KMS-11 (cell line): Measurements from ENCODE around the gene WDR90.

Source experiments
- H2AFZ ChIP-seq: fragments of 200-600 bp; sonication (generic); 2 replicates; pipeline ENCODE4 v1.6.1; 2016; ENCODE audit warnings: antibody characterized with exemption, mixed run types, low read depth
- H3K27ac ChIP-seq: fragments of 200-600 bp; sonication (generic); 2 replicates; pipeline ENCODE4 v1.6.1; 2016; ENCODE audit warnings: mild to moderate bottlenecking, mixed run types
- H3K27me3 ChIP-seq: fragments of 200-600 bp; sonication (generic); 2 replicates; pipeline ENCODE4 v1.6.1; 2017; ENCODE audit warnings: mild to moderate bottlenecking, low read depth, mixed run types, moderate library complexity; ENCODE audit not compliant: insufficient read depth
- H3K36me3 ChIP-seq: fragments of 200-600 bp; sonication (generic); 2 replicates; pipeline ENCODE4 v1.6.1; 2017; ENCODE audit warnings: mild to moderate bottlenecking, mixed run types; ENCODE audit not compliant: insufficient read depth
- H3K4me1 ChIP-seq: fragments of 200-600 bp; sonication (generic); 2 replicates; pipeline ENCODE4 v1.6.1; 2016; ENCODE audit warnings: mild to moderate bottlenecking, low read depth, mixed run types; ENCODE audit not compliant: poor library complexity, severe bottlenecking
- H3K4me2 ChIP-seq: fragments of 200-600 bp; sonication (generic); 2 replicates; pipeline ENCODE4 v1.7.0; 2016; ENCODE audit warnings: mild to moderate bottlenecking, mixed run types
- H3K4me3 ChIP-seq: fragments of 200-600 bp; sonication (generic); IDR thresholded peaks from 2 replicates; pipeline ENCODE4 v1.6.1; 2017; ENCODE audit warnings: low read depth, low read length, mixed read lengths; ENCODE audit not compliant: insufficient read depth
- H3K79me2 ChIP-seq: fragments of 200-600 bp; sonication (generic); 2 replicates; pipeline ENCODE4 v1.6.1; 2016; ENCODE audit warnings: low read depth, mixed run types; ENCODE audit not compliant: insufficient read depth
- H3K9ac ChIP-seq: fragments of 200-600 bp; sonication (generic); 2 replicates; pipeline ENCODE4 v1.6.1; 2016; ENCODE audit warnings: mild to moderate bottlenecking, mixed run types
- H4K20me1 ChIP-seq: fragments of 200-600 bp; sonication (generic); 2 replicates; pipeline ENCODE4 v1.6.1; 2016; ENCODE audit warnings: mild to moderate bottlenecking, mixed run types; ENCODE audit not compliant: insufficient read depth
- TF ChIP-seq, protein P1 (sequence below): fragments of 200-600 bp; sonication (generic); conservative IDR thresholded peaks from 2 replicates; pipeline ENCODE4 v1.6.1; 2017; ENCODE audit warnings: low read depth, mild to moderate bottlenecking, antibody characterized with exemption, low read length, moderate library complexity, mixed read lengths

Gene WDR90

DNA sequence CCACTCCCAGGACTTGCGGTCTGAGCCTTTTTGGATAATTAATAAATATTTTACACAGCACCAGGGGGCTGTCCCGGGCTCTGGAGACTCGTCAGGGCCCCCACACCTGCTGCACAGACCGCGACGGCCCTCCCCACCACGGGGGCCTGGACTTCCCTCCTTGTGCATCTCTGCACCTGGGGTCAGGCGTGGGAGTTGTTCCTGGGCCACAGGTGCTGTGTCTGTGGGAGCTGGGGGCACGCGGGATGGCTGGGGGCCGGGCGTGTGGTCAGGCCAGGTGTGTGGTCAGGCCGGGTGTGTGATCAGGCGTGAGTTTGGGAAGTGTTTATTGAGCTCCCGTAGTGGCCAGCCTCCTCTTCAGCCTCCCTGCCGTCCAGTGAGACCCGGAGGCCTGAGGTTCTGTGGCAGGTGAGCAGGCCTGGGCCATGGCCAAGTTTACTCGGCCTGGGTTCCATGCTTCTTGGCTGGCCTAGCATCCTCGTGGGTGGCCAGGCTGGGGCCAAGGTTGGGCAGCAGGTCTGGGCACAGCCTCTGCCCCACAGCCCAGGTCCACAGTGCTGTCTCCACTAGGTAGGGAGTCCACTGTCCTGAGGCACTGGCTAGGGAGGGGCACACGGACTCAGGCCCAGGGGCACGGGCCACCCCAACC is 29.2 kb downstream of the WDR90 start:
- Histone ChIP-seq H3K4me3 (no peak overlapping the region), H3K9ac (no peak overlapping the region), H3K36me3 (no peaks in the 10 kb centered on the region; the same call in 1 of the 2 replicates), H2AFZ (no peak overlapping the region), H4K20me1 (no peaks in the 10 kb centered on the region), H3K27me3 (no peaks in the 10 kb centered on the region), H3K4me2 (no peak overlapping the region), H3K27ac (no peak overlapping the region), H3K4me1 (no peaks in the 10 kb centered on the region), H3K79me2 (peaks cover 18% of the 10 kb centered on the region)
- TF ChIP-seq, protein P1, sequence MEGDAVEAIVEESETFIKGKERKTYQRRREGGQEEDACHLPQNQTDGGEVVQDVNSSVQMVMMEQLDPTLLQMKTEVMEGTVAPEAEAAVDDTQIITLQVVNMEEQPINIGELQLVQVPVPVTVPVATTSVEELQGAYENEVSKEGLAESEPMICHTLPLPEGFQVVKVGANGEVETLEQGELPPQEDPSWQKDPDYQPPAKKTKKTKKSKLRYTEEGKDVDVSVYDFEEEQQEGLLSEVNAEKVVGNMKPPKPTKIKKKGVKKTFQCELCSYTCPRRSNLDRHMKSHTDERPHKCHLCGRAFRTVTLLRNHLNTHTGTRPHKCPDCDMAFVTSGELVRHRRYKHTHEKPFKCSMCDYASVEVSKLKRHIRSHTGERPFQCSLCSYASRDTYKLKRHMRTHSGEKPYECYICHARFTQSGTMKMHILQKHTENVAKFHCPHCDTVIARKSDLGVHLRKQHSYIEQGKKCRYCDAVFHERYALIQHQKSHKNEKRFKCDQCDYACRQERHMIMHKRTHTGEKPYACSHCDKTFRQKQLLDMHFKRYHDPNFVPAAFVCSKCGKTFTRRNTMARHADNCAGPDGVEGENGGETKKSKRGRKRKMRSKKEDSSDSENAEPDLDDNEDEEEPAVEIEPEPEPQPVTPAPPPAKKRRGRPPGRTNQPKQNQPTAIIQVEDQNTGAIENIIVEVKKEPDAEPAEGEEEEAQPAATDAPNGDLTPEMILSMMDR, result no peak

DNA sequence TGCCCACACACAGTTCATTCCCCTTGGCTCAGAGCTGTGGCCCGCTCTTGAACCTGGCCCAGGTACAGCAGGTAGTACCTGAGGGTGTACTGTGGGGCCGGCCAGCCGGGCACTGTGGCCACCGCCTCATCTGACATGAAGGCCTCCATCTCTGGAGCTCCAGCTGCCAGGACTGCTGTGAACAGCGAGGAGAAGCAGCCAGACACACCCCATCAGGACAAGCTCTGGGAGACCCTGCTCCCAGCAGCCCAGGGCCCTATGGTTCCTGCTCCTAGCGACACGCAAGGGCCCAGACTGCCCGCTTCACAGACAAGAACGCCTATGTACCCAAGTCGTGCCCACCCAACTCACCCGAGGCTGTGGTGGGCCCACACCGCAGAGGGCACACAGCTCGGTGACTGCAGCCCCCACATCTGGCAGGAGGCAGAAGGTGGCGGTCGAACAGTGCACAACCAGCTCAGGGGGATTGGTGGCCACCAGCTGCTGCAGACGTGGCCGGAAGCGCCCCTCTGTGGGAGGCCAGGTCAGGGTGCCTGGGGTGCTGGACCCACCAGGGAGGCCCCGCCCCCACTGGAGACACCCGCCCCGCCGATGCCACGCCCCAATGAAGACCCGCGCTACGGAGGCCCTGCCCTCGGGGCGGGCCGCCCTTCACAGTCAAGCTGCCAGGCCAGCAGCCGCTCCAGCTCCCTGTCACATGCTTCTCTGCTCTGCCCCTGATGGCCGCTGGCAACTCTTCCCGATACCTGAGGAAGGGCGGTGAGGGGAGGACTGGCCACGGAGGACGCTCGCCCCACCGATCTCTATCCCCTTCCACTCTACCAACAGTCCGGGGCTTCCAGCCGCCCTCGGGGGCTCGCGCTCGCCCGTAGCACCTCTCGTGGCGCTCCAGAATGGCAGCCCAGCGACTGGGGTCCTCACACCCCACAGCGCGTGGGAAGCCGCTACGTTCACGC is 30.0 kb downstream of the WDR90 start:
- Histone ChIP-seq H3K79me2 (peaks cover 18% of the 10 kb centered on the region), H3K4me1 (no peaks in the 10 kb centered on the region), H2AFZ (no peak overlapping the region), H3K4me3 (no peak overlapping the region), H4K20me1 (no peaks in the 10 kb centered on the region), H3K9ac (no peak overlapping the region), H3K4me2 (no peak overlapping the region), H3K27me3 (no peaks in the 10 kb centered on the region), H3K36me3 (no peaks in the 10 kb centered on the region; the same call in 1 of the 2 replicates), H3K27ac (no peak overlapping the region)
- TF ChIP-seq, protein P1, result no peak

DNA sequence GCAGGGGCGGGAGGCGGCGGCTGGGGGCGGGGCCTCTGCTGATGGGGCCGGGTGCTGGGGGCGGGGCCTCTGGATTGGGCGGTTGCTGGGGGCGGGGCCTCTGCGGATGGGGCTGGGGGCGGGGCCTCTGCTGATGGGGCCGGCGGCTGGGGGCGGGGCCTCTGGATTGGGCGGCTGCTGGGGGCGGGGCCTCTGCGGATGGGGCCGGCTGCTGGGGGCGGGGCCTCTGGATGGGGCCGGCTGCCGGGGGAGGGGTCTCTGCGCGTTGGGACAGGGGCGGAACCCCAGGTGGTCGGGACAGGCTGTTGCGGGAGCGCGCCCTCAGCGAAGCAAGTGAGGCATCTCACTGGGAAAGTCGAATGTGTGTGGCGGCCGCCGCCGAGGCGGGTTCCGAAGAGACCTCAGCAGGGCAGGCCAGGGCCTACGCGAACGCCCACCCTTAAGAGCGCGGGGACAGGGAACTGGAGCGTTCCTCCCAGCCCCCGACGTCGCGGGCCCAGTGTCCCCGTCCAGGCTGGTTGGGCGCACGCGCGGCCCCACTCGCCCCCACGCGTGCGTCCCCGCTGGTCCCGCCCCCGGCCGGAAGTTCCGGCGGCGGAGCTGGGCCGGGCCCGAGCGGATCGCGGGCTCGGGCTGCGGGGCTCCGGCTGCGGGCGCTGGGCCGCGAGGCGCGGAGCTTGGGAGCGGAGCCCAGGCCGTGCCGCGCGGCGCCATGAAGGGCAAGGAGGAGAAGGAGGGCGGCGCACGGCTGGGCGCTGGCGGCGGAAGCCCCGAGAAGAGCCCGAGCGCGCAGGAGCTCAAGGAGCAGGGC is 30.9 kb downstream of the WDR90 start, which contains the start of gene STUB1:
TSS of gene STUB1 (plus strand) at position 597 of the 811 bp plus-strand sequence. CDS start at position 713, 116 bp downstream.
- H3K4me2 ChIP-seq, result peak within 1 kb of the TSS; percentile 91
- H3K27ac ChIP-seq, result peak within 1 kb of the TSS; percentile 44; the same call in 1 of the 2 replicates
- no peaks in the 10 kb centered on the region; the same call in 1 of the 2 replicates for H3K36me3 ChIP-seq
- no peak within 1 kb of the TSS for H3K4me3 ChIP-seq
- no peaks in the 10 kb centered on the region for H4K20me1 ChIP-seq
- H3K79me2 ChIP-seq, result peaks cover 18% of the 10 kb centered on the region
- TF ChIP-seq, protein P1, result no peak
- peak within 1 kb of the TSS; percentile 69 for H2AFZ ChIP-seq
- H3K4me1 ChIP-seq, result no peaks in the 10 kb centered on the region
- no peaks in the 10 kb centered on the region for H3K27me3 ChIP-seq
- H3K9ac ChIP-seq, result peak within 1 kb of the TSS; percentile 55; the same call in 1 of the 2 replicates

DNA sequence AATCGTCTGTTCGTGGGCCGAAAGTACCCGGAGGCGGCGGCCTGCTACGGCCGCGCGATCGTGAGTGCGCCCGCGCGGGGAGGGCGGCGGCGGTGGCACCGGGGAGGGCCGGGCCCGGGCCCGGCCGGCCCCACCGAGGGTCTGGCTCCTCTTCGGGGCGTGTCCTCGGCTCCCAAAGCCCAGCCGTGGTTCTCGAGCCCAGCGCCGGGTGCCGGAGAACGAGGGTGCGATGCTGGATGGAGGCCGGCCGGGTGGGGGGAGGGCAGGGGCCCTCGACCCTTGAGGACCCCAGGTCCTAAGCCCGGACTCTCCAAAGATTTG is 31.4 kb downstream of the WDR90 start:
- H3K4me1 ChIP-seq, result no peaks in the 10 kb centered on the region
- H3K4me2 ChIP-seq, result peak overlapping the region; percentile 91
- no peaks in the 10 kb centered on the region for H4K20me1 ChIP-seq
- H2AFZ ChIP-seq, result peak overlapping the region; percentile 69
- H3K27ac ChIP-seq, result peak overlapping the region; percentile 44; the same call in 1 of the 2 replicates
- H3K9ac ChIP-seq, result peak overlapping the region; percentile 55; the same call in 1 of the 2 replicates
- no peaks in the 10 kb centered on the region; the same call in 1 of the 2 replicates for H3K36me3 ChIP-seq
- no peaks in the 10 kb centered on the region for H3K27me3 ChIP-seq
- peaks cover 18% of the 10 kb centered on the region for H3K79me2 ChIP-seq
- H3K4me3 ChIP-seq, result no peak overlapping the region
- TF ChIP-seq, protein P1, result no peak
